K562 (cell line): Measurements from ENCODE around the gene RASL10B. TPM values are rescaled to one million over a fixed set of nuclear protein-coding genes. Genes with fewer than 3 reads are reported as not detected.

ENCODE experiments used
- ATAC-seq: fragments of 200-7000 bp; cut with Tn5 transposase; 3 replicates; pipeline ENCODE4 v1.9.1; 2020; ENCODE audit warnings: moderate library complexity
- BruUV-seq: library from RNA; stranded (reverse); fragments of 400-500 nt; replicated peaks from 2 replicates; lab custom pipeline; 2021; lab: Mats Ljungman, UMichigan
- CTCF ChIA-PET: fragments of 300-600 bp; formaldehyde crosslinking; extraction: SDS; loops from one replicate; lab custom pipeline; 2021; ENCODE audit warnings: low intra/inter-chr PET ratio; lab: Yijun Ruan, JAX
- POLR2A ChIA-PET: fragments of 300-600, 350-650 bp; sonication (Branson Sonifier 250); formaldehyde crosslinking; extraction: SDS; loops from one replicate; lab custom pipeline; 2021; ENCODE audit warnings: antibody characterized with exemption, inconsistent platforms; lab: Yijun Ruan, JAX
- DNase-seq, 4 experiments: peaks; one replicate each; pipeline versions ENCODE4 v3.0.0 to v3.0.0-alpha.2; 2011 to 2018; ENCODE audit warnings: low spot score in 3 of 4, mixed read lengths in 3 of 4; ENCODE audit errors: extremely low read depth in 1 of 4
- FAIRE-seq: peaks from 2 replicates; lab custom pipeline; 2011; peaks lifted over from hg19 to GRCh38; lab: Jason Lieb, UNC
- H2AFZ ChIP-seq: 2 replicates; pipeline ENCODE4 v1.6.0; 2011; ENCODE audit warnings: low read depth, low read length, control low read depth, inconsistent platforms
- H3K27ac ChIP-seq: fragments of 200-600 bp; 3 replicates; pipeline ENCODE4 v1.8.0; 2011; ENCODE audit warnings: low read depth, mild to moderate bottlenecking, control low read depth, inconsistent platforms, low read length, moderate library complexity, mixed read lengths; ENCODE audit errors: extremely low read depth
- H3K27me3 ChIP-seq, 2 experiments: fragments of 300-600 bp in 1 of 2; 2 replicates in 1 of 2; 3 replicates in 1 of 2; pipeline versions ENCODE4 v1.6.0 to v1.8.0; 2011; ENCODE audit warnings: inconsistent platforms in 2 of 2, low read length in 2 of 2, mild to moderate bottlenecking in 1 of 2, mixed read lengths in 1 of 2, moderate library complexity in 1 of 2; ENCODE audit not compliant: control insufficient read depth in 2 of 2, insufficient read depth in 2 of 2
- H3K36me3 ChIP-seq: fragments of 300-600 bp; 3 replicates; pipeline ENCODE4 v1.8.0; 2011; ENCODE audit warnings: mild to moderate bottlenecking, low read length, inconsistent platforms; ENCODE audit not compliant: control insufficient read depth, insufficient read depth
- H3K4me1 ChIP-seq, 2 experiments: fragments of 200-600 bp in 1 of 2; replicated peaks in 1 of 2; 2 replicates in 1 of 2; 3 replicates in 1 of 2; pipeline versions ENCODE4 v1.5.1 to v1.8.0; 2011; ENCODE audit warnings: inconsistent platforms in 2 of 2, low read length in 2 of 2, mild to moderate bottlenecking in 1 of 2, mixed read lengths in 1 of 2, moderate library complexity in 1 of 2; ENCODE audit not compliant: control insufficient read depth in 2 of 2, insufficient read depth in 2 of 2
- H3K4me2 ChIP-seq: 2 replicates; pipeline ENCODE4 v1.6.1; 2011; ENCODE audit warnings: low read length, control low read depth, inconsistent platforms, mixed read lengths; ENCODE audit not compliant: insufficient read depth
- H3K4me3 ChIP-seq: fragments of 200-600 bp; sonication (generic), shearing (Covaris generic); 2 replicates; pipeline ENCODE4 v1.5.1; 2016; ENCODE audit warnings: control low read depth, inconsistent platforms
- H3K79me2 ChIP-seq: fragments of 200-600 bp; 3 replicates; pipeline ENCODE4 v1.8.0; 2011; ENCODE audit warnings: low read length, inconsistent platforms; ENCODE audit not compliant: control insufficient read depth, insufficient read depth
- H3K9ac ChIP-seq, 2 experiments: 2 replicates each; pipeline versions ENCODE4 v1.6.0 to v1.6.1; 2011; ENCODE audit warnings: low read depth in 2 of 2, low read length in 2 of 2, control low read depth in 1 of 2, inconsistent platforms in 1 of 2, mild to moderate bottlenecking in 1 of 2, mixed read lengths in 1 of 2; ENCODE audit not compliant: insufficient read depth in 1 of 2
- H3K9me1 ChIP-seq: one replicate; pipeline ENCODE4 v1.6.0; 2011; ENCODE audit warnings: inconsistent platforms, mild to moderate bottlenecking, low read length, moderate library complexity; ENCODE audit not compliant: control insufficient read depth, insufficient read depth
- H3K9me3 ChIP-seq: replicated peaks from 2 replicates; pipeline ENCODE4 v1.5.1; 2011; ENCODE audit warnings: low read depth, low read length, inconsistent platforms; ENCODE audit not compliant: control insufficient read depth, insufficient read depth
- H4K20me1 ChIP-seq: replicated peaks from 2 replicates; pipeline ENCODE4 v1.6.1; 2011; ENCODE audit warnings: low read length, inconsistent platforms, mixed read lengths; ENCODE audit not compliant: control insufficient read depth, insufficient read depth
- ADNP ChIP-seq: fragments of 200-800 bp; sonication (Bioruptor generic); IDR thresholded peaks from 2 replicates; pipeline ENCODE4 v1.6.1; 2016; ENCODE audit warnings: missing genetic modification characterization, missing compliant biosample characterization
- ELF4 ChIP-seq: fragments of 450-650 bp; formaldehyde crosslinking; IDR thresholded peaks from 2 replicates; pipeline ENCODE4 v1.4.0; 2022; ENCODE audit warnings: missing genetic modification characterization
- ETV6 ChIP-seq, 3 experiments: fragments of 150-350 bp in 1 of 3; sonication (generic) in 1 of 3; formaldehyde crosslinking in 1 of 3; IDR thresholded peaks; 2 replicates each; pipeline versions ENCODE4 v1.6.1 to v1.8.0; 2014 to 2022; ENCODE audit warnings: borderline replicate concordance in 2 of 3, low read depth in 2 of 3, antibody characterized with exemption in 1 of 3, low read length in 1 of 3, mild to moderate bottlenecking in 1 of 3, missing genetic modification reagents in 1 of 3
- GATAD2A ChIP-seq: fragments of 450-650 bp; IDR thresholded peaks from 2 replicates; pipeline ENCODE4 v1.6.1; 2017
- LARP7 ChIP-seq: fragments of 450-650 bp; IDR thresholded peaks from 2 replicates; pipeline ENCODE4 v1.6.1; 2016
- PML ChIP-seq: IDR thresholded peaks from 2 replicates; pipeline ENCODE4 v1.6.1; 2012; ENCODE audit warnings: low read length, inconsistent platforms
- POLR2G ChIP-seq: fragments of 200-400 bp; formaldehyde crosslinking; IDR thresholded peaks from 2 replicates; pipeline ENCODE4 v1.6.1; 2017; ENCODE audit warnings: low read depth, mild to moderate bottlenecking, antibody characterized with exemption, low read length, moderate library complexity
- PURB ChIP-seq: sonication (generic); formaldehyde crosslinking; IDR thresholded peaks from 2 replicates; pipeline ENCODE4 v1.9.0; 2021; ENCODE audit warnings: low read depth, mild to moderate bottlenecking, missing genetic modification reagents
- RCOR1 ChIP-seq, 2 experiments: IDR thresholded peaks; 2 replicates each; pipeline ENCODE4 v1.6.1; 2012; ENCODE audit warnings: low read depth in 2 of 2, low read length in 2 of 2, borderline replicate concordance in 1 of 2, improper control_type of control experiment in 1 of 2
- ZBTB17 ChIP-seq: fragments of 450-650 bp; formaldehyde crosslinking; IDR thresholded peaks from 2 replicates; pipeline ENCODE4 v1.4.0; 2020; ENCODE audit warnings: mild to moderate bottlenecking
- ZNF583 ChIP-seq: fragments of 250-450 bp; sonication (Bioruptor Pico); IDR thresholded peaks from 2 replicates; pipeline ENCODE4 v1.4.0; 2020
- ZNF764 ChIP-seq: fragments of 250-450 bp; sonication (Bioruptor Pico); IDR thresholded peaks from 2 replicates; pipeline ENCODE4 v1.4.0; 2020; ENCODE audit warnings: low read depth, mild to moderate bottlenecking, moderate library complexity
- WGBS: fragments of 100-300 bp; shearing (Covaris generic); methylation state at CpG from one replicate; pipeline ENCODE4 v1.1.6; 2016; ENCODE audit warnings: low coverage, mixed read lengths; ENCODE audit not compliant: insufficient coverage; ENCODE audit errors: missing lambda C conversion rate; 5-methylcytosine and 5-hydroxymethylcytosine counted together
- in situ Hi-C: fragments of 300-500 bp; cut with MboI; formaldehyde crosslinking; loops from 4 replicates; pipeline ENCODE4 v1.15.0; 2018; ENCODE audit warnings: inconsistent platforms, mixed read lengths
- intact Hi-C: fragments of 100-400 bp; cut with micrococcal nuclease; formaldehyde crosslinking; loops from 2 replicates; pipeline ENCODE4 v1.14.2; 2022
- polyA plus RNA-seq, 8 experiments: library from polyadenylated mRNA; depleted of rRNA in 4 of 8; stranded (reverse) in 5 of 8; unstranded in 3 of 8; fragments of >200 nt; fragmentation: Nextera tagmentation in 2 of 8; fragmentation: Illumina TruSeq in 1 of 8; extraction: Ambion mirVana in 2 of 8; extraction: Trizol in 1 of 8; gene quantifications; 2 replicates each; pipeline versions ENCODE4 v1.2.1 to v1.2.3, GENCODE V29; 2011 to 2014; ENCODE audit warnings: inconsistent platforms in 1 of 8, missing spikeins in 1 of 8
- total RNA-seq, 7 experiments: library from RNA; depleted of rRNA in 6 of 7; stranded (reverse); fragments of >200 nt in 6 of 7; fragmentation: Illumina TruSeq in 2 of 7; extraction: Trizol in 2 of 7; gene quantifications; 2 replicates each; pipeline versions ENCODE4 v1.2.1 to v1.2.3, GENCODE V29; 2011 to 2021; ENCODE audit warnings: low replicate concordance in 1 of 7
- TF ChIP-seq, protein P1 (sequence below), 2 experiments: IDR thresholded peaks; 2 replicates each; pipeline ENCODE4 v1.6.1; 2012; ENCODE audit warnings: improper control_type of control experiment in 2 of 2, low read depth in 2 of 2, low read length in 2 of 2, borderline replicate concordance in 1 of 2
- TF ChIP-seq, protein P2 (sequence below): fragments of 450-650 bp; IDR thresholded peaks from 2 replicates; pipeline ENCODE4 v1.6.1; 2016; ENCODE audit warnings: missing biosample characterization, missing genetic modification characterization
- TF ChIP-seq, protein P3 (sequence below), 2 experiments: fragments of 450-650 bp; IDR thresholded peaks; 2 replicates each; pipeline ENCODE4 v1.6.1; 2016

RASL10B gene
- total and polyA plus RNA-seq, 9 of the 15 experiments (the other 6 are each of a cell fraction or from before 2014, with no cell fraction given): 0.04 to 0.31 (median 0.14) TPM; not detected in 2

DNA sequence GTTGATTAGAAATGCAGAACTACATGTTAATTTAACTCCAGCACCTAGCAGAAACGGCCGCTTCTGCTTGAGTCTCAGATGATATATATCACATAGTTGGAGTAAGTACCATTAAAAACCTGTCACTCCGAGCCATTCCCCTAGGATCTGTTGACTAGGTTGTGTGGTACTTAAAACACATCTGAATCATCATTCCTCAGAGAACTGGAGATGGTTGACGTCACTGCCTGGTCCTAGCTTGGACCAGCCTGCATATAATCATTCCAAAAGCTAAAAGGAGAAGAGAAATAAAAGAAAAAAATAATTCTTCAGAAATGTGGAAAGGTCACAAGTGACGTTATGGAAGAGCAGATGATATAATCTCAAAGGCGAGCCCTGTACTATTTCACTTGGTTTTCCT is 31.3 kb upstream of the RASL10B start (continued):
- TF ChIP-seq ETV6 (IDR thresholded peaks at IDR 0.05; ENCODE audit: borderline replicate concordance in 1 of 2, low read depth in 2 of 2, low read length in 1 of 2) (no peak), ETV6 (CRISPR knock-in tag; IDR thresholded peaks at IDR 0.05; ENCODE audit: borderline replicate concordance) (no peak)
- TF ChIP-seq, all 486 proteins: peak for 0

DNA sequence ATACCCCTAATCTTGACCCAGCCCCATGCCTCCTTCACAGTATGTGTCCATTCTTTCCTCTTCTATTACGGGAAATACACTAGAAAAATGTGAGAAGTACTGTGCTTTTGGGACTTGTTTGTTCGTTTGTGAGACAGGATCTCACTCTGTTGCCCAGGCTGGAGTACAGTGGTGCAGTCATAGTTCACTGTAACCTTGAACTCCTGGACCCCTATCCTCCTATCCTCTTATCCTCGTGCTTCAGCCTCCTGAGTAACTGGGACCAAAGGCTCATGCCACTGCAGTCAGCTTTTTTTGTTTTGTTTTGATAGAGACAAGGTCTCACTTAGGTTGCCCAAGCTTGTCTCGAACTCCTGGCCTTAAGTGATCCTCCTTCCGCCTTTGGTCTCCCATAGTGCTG is 29.9 kb upstream of the RASL10B start:
- Histone ChIP-seq H3K9ac (no peak overlapping the region), H2AFZ (no peak overlapping the region), H4K20me1 (no peaks in the 10 kb centered on the region), H3K9me1 (no peaks in the 10 kb centered on the region), H3K9me3 (no peaks in the 10 kb centered on the region), H3K27ac (no peak overlapping the region), H3K27me3 (no peaks in the 10 kb centered on the region), H3K36me3 (peaks cover 69% of the 10 kb centered on the region), H3K4me3 (no peak overlapping the region), H3K79me2 (peaks cover 4% of the 10 kb centered on the region; the same call in 1 of the 3 replicates), H3K4me2 (no peak overlapping the region), H3K4me1 (no peaks in the 10 kb centered on the region)
- no TSS peak for BruUV-seq
- intact Hi-C loops (no loop called here), in situ Hi-C loops (no loop called here)
- CTCF ChIA-PET: no interaction called here
- ATAC-seq (no peak), DNase-seq (no peak), FAIRE-seq (no peak)
- POLR2A ChIA-PET: interaction anchor here (0.6 to 1.2 kb wide), 3 partner anchors 8 to 344 kb away, joined by 3 to 4 read pairs (median 3); no protein-coding TSS in a partner anchor
- TF ChIP-seq ZBTB17 (CRISPR knock-in tag) (no peak), LARP7 (no peak), RCOR1 (IDR thresholded peaks at IDR 0.05; ENCODE audit: borderline replicate concordance in 1 of 2, low read depth in 2 of 2, low read length in 2 of 2) (no peak), PML (no peak), ZNF583 (CRISPR knock-in tag) (no peak), GATAD2A (no peak), ZNF764 (no peak), PURB (CRISPR knock-in tag) (no peak), POLR2G (no peak), ADNP (tag) (no peak), ELF4 (CRISPR knock-in tag) (no peak)
- TF ChIP-seq, protein P1, sequence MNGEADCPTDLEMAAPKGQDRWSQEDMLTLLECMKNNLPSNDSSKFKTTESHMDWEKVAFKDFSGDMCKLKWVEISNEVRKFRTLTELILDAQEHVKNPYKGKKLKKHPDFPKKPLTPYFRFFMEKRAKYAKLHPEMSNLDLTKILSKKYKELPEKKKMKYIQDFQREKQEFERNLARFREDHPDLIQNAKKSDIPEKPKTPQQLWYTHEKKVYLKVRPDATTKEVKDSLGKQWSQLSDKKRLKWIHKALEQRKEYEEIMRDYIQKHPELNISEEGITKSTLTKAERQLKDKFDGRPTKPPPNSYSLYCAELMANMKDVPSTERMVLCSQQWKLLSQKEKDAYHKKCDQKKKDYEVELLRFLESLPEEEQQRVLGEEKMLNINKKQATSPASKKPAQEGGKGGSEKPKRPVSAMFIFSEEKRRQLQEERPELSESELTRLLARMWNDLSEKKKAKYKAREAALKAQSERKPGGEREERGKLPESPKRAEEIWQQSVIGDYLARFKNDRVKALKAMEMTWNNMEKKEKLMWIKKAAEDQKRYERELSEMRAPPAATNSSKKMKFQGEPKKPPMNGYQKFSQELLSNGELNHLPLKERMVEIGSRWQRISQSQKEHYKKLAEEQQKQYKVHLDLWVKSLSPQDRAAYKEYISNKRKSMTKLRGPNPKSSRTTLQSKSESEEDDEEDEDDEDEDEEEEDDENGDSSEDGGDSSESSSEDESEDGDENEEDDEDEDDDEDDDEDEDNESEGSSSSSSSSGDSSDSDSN (IDR thresholded peaks at IDR 0.05; ENCODE audit: borderline replicate concordance in 1 of 2, low read depth in 2 of 2, low read length in 2 of 2): no peak
- TF ChIP-seq, protein P2, sequence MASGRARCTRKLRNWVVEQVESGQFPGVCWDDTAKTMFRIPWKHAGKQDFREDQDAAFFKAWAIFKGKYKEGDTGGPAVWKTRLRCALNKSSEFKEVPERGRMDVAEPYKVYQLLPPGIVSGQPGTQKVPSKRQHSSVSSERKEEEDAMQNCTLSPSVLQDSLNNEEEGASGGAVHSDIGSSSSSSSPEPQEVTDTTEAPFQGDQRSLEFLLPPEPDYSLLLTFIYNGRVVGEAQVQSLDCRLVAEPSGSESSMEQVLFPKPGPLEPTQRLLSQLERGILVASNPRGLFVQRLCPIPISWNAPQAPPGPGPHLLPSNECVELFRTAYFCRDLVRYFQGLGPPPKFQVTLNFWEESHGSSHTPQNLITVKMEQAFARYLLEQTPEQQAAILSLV (tag): no peak
- TF ChIP-seq, protein P3, sequence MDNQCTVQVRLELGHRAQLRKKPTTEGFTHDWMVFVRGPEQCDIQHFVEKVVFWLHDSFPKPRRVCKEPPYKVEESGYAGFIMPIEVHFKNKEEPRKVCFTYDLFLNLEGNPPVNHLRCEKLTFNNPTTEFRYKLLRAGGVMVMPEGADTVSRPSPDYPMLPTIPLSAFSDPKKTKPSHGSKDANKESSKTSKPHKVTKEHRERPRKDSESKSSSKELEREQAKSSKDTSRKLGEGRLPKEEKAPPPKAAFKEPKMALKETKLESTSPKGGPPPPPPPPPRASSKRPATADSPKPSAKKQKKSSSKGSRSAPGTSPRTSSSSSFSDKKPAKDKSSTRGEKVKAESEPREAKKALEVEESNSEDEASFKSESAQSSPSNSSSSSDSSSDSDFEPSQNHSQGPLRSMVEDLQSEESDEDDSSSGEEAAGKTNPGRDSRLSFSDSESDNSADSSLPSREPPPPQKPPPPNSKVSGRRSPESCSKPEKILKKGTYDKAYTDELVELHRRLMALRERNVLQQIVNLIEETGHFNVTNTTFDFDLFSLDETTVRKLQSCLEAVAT (IDR thresholded peaks at IDR 0.05): no peak
- 95% methylated on average over 5 of the region's 5 CpGs for WGBS
